ENCODE data around the gene ZNF778. TPM values are rescaled to one million over a fixed set of nuclear protein-coding genes. Genes with fewer than 3 reads are reported as not detected.
"Not testable (repeated sequence)": the region's sequence is repeated elsewhere in the genome, so short reads cannot be mapped to it uniquely, and the experiment has no call there.

Gene ZNF778
- polyA plus RNA-seq, 1 donor: 6.2 TPM

DNA sequence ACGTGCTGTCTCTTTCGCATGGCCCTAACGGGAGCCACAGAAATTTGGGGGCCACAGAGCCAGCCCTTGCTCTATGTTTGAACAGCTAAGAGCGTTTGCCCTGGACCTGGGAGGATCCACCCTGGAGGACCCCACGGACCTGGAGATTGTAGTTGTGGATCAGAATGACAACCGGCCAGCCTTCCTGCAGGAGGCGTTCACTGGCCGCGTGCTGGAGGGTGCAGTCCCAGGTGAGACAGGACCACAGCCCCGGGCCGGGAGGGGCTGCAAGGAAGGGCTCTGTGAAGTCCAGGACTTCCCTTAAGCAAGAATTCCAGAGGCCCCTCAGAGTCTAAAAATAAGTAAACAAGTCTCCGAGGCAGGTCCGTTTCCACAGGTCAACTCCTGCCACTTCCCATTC is 34.0 kb upstream of the ZNF778 start:
- DNase-seq: no peak

DNA sequence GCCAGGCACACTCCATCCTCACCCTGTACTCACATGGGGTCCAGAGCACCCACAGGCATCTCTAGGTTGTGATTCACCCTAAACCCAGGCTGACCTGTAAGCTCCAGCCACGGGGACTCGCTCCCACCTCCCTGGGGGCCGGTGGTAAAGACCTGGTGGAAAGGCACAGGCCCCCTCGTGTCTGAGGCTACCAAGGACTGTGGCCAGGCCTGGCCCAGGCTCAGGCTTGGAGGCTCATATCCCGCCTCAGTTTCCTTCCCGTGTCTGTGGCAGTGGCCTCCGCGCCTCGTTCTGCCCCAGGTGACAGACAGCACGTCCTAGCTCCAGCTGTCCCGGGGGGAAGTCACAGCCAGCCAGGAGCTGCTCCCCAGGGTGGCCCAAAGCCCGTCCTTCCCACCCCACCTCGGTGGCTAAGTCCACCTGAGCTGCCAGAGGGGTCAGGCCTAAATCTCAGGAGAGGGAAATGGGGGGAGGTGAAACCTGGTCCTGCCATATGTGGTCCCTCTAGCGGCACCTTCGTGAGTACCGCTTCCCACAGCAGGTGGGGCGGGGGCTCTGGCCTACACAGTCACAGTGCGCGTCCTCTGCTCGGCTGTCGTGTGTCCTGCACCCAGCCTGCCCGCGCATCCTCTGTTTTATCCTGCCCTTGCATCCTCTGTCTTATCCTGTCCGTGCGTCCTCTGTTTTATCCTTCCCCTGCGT is 33.4 kb upstream of the ZNF778 start:
- DNase-seq: no peak

DNA sequence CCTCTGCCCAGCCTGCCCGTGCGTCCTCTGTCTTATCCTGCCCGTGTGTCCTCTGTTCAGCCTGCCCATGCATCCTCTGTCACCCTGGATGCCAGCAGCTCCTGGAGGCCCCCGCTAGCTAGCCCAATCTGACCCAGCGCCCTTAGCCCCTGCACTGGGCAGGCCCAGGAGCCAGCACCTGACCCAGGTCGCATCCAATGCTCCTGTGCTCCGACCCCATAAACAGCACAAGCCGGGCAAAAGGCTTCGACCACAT is 32.9 kb upstream of the ZNF778 start:
- DNase-seq: no peak

DNA sequence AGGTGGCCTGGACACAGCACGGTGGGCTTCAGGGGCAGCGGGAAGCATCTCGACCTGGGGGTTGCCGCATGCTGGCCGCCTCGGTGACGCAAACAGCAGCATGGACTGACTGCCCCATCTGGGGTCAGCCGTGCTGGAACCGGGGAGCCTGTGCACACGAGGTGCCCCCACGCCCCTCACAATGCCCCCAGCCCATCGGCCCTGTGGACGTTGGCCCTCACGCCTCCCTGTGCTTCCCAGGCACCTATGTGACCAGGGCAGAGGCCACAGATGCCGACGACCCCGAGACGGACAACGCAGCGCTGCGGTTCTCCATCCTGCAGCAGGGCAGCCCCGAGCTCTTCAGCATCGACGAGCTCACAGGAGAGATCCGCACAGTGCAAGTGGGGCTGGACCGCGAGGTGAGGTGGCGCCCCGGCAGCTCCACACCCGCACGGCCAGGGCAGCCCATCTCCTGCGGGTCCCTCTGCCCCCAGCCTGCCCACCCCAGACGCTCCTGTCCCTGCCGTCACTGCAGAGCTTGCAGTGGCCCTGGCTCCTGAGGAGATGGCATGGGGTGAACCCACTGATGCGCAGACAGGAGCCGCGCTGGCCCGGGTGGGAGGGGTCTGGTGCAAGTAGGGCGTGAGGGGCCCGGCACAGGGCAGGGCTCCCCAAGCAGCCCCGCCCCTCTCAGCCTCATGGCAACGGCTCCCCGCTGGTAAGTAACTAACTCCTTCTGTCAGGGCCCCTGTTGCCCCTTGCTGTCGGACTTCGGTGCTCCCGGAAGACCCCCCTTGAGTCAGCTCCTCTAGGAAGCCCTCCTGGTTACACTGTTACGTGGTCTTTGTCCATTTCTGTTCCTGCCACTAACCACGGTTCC is 32.3 kb upstream of the ZNF778 start:
- no peak for DNase-seq

DNA sequence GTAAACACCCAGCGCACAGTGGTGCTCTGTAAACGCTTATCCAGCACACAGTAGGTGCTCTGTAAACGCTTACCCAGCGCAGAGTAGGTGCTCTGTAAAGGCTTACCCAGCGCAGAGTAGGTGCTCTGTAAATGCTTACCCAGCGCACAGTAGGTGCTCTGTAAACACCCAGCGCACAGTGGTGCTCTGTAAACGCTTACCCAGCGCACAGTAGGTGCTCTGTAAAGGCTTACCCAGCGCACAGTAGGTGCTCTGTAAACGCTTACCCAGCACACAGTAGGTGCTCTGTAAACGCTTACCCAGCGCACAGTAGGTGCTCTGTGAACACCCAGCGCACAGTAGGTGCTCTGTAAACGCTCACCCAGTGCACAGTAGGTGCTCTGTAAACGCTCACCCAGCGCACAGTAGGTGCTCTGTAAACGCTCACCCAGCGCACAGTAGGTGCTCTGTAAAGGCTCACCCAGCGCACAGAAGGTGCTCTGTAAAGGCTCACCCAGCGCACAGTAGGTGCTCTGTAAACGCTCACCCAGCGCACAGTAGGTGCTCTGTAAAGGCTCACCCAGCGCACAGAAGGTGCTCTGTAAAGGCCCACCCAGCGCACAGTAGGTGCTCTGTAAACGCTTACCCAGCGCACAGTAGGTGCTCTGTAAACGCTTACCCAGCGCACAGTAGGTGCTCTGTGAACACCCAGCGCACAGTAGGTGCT is 31.5 kb upstream of the ZNF778 start:
- DNase-seq: not testable (repeated sequence)

DNA sequence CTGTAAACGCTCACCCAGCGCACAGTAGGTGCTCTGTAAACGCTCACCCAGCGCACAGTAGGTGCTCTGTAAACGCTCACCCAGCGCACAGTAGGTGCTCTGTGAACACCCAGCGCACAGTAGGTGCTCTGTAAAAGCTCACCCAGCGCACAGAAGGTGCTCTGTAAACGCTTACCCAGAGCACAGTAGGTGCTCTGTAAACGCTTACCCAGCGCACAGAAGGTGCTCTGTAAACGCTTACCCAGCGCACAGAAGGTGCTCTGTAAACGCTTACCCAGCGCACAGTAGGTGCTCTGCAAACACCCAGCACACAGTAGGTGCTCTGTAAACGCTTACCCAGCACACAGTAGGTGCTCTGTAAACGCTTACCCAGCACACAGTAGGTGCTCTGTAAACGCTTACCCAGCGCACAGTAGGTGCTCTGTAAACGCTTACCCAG is 30.9 kb upstream of the ZNF778 start:
- DNase-seq: not testable (repeated sequence)

DNA sequence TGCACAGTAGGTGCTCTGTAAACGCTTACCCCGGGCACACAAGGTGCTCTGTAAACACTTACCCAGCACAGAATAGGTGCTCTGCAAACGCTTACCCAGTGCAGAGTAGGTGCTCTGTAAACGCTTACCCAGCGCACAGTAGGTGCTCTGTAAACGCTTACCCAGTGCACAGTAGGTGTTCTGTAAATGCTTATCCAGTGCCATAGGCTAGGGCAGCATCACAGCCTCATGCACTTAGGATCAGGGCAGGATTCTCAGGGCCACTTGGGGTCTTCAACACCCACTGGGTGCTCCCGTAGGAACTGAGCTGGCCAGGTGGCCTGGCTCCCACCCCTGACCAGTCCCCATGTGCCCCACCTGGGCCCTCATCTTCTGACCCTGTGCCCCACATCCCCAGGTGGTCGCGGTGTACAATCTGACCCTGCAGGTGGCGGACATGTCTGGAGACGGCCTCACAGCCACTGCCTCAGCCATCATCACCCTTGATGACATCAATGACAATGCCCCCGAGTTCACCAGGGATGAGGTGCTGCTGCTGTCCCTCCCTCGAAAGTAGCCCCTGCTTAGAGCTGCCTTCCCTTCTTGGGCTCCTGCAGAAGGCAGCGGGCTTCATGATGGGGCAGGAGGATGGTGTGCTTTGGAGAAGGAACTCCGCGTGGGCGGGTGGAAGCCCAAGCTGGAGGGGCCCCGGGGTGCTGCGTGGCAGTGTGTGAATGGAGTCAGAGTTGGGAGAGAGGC is 30.3 kb upstream of the ZNF778 start:
- no peak for DNase-seq

DNA sequence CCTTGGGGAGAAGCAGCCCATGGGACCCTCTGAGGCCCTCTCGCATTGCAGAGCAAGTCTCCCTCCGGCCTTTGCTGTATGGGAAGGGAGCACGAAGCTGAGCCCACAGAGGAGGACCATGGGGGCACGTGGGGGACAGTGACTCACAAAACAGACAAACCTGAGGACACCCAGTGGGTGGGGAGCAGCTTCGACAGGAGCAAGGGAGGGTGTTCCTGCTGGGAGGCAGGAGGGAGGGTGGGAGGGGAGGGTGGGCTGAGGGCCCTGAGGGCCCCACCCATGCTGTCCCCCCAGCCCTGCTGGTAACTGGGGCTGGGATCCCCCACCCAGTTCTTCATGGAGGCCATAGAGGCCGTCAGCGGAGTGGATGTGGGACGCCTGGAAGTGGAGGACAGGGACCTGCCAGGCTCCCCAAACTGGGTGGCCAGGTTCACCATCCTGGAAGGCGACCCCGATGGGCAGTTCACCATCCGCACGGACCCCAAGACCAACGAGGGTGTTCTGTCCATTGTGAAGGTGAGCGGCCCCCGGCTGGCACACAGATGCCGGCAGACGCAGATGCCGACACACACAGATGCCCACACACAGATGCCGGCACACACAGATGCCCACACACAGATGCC is 29.6 kb upstream of the ZNF778 start:
- no peak for DNase-seq

DNA sequence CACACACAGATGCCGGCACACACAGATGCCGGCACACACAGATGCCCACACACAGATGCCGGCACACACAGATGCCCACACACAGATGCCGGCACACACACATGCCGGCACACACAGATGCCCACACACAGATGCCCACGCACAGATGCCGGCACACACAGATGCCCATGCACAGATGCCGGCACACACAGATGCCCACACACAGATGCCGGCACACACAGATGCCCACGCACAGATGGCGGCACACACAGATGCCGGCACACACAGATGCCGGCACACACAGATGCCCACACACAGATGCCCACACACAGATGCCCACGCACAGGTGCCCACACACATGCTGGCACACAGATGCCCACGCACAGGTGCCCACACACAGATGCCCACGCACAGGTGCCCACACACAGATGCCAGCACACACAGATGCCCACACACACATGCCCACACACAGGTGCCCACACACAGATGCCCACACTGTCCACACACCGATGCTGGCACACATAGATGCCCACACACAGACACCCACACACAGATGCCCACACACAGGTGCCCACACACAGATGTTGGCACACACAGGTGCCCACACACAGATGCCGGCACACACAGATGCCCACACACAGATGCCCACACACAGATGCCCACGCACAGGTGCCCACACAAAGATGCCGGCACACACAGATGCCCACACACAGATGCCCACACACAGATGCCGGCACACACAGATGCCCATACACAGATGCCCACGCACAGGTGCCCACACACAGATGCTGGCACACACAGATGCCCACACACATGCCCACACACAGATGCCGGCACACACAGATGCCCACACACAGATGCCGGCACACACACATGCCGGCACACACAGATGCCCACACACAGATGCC is 28.8 kb upstream of the ZNF778 start:
- DNase-seq: not testable (repeated sequence)

DNA sequence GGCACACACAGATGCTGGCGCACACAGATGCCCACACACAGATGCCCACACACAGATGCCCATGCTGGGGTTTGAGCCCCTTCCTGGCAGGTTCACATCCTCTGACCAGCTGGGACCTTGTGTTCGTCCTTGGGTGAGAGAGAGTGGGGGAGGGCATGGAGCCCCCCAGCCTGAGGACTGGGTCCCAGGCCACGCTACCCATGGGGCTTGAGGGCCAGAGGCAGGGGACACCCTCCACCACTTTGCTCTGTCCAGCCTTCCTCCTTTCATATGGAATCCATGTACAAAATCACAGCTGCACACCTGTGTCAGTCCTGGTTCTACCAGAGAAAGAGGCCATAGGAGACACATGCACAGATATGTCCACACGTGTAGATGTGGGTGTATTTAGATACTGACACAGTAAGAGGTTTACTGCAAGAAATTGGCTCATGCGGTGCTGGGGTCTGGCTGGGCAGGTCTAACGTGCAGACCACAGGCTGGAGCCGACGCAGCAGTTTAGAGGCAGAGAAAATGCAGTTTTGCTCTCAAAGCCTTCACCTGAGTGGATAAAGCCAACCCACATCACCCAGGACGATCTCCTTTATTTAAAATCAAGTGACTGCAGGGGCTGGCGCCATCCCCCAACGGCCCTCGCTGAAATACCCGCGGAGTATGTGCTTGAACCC is 28.0 kb upstream of the ZNF778 start:
- DNase-seq: no peak

DNA sequence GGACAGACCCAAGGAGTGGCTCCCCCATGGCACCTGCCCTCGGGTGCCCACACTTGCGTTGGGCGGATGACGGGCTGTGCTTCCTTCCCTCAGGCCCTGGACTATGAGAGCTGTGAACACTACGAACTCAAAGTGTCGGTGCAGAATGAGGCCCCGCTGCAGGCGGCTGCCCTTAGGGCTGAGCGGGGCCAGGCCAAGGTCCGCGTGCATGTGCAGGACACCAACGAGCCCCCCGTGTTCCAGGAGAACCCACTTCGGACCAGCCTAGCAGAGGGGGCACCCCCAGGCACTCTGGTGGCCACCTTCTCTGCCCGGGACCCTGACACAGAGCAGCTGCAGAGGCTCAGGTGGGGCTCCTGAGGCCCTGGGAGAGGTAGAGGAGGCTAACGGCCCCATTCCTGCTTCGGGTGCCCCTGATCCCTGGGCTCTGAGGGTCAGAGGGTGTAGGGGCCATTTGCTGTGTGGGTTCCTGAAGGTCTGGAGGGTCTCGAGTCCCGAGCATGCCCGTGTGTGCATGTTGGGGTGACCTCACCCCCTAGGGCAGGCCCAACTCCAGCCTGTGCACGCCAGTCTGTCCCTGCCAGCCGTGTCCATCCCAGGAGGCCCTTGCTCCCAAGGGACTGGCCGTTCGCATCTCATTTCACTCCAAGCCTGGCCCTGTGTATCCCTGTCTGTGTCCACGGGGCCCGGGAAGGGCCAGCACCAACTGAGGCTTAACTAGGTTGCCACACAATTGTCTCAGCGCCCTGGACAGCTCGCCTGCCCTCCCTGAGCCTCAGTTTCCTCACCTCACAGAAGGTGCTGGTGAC is 27.1 kb upstream of the ZNF778 start:
- DNase-seq: no peak

DNA sequence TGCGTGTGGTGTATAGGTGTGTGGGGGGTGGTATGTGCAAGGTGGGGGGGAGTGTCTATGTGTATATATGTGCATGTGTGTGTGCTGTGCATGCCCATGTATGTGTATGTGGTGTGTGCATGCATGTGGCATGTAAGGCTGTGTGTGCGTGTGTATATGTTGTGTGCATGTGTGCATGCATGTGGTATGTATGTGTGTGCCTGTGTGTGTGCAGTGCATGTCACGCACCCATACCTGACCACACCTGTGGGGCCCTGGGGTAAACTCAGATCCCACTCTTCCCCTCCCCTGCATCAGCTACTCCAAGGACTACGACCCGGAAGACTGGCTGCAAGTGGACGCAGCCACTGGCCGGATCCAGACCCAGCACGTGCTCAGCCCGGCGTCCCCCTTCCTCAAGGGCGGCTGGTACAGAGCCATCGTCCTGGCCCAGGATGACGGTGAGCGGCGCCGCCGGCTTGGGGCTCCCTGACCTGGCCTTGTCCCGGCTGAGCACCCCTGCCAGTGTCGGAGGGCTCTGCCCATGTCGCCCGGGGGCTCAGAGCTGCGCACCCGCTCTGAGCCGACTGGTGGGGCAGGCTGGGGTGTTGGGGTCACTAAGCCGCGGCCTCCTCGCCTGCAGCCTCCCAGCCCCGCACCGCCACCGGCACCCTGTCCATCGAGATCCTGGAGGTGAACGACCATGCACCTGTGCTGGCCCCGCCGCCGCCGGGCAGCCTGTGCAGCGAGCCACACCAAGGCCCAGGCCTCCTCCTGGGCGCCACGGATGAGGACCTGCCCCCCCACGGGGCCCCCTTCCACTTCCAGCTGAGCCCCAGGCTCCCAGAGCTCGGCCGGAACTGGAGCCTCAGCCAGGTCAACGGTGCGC is 26.2 kb upstream of the ZNF778 start:
- DNase-seq: no peak

DNA sequence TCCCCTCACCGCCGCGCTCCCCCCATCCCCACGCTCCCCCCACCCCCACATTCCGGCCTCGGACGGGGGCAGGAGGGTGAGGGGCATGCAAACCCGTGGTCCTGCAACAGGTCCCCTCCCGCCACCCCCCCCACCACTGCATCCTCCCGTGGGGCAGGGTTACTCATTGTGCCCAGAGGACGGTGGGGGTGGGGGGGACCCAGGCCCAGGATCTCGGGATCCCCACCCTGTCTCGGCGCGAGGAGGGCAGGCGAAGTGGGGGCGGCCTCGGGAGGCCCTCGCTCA is 25.7 kb upstream of the ZNF778 start:
- no peak for DNase-seq

DNA sequence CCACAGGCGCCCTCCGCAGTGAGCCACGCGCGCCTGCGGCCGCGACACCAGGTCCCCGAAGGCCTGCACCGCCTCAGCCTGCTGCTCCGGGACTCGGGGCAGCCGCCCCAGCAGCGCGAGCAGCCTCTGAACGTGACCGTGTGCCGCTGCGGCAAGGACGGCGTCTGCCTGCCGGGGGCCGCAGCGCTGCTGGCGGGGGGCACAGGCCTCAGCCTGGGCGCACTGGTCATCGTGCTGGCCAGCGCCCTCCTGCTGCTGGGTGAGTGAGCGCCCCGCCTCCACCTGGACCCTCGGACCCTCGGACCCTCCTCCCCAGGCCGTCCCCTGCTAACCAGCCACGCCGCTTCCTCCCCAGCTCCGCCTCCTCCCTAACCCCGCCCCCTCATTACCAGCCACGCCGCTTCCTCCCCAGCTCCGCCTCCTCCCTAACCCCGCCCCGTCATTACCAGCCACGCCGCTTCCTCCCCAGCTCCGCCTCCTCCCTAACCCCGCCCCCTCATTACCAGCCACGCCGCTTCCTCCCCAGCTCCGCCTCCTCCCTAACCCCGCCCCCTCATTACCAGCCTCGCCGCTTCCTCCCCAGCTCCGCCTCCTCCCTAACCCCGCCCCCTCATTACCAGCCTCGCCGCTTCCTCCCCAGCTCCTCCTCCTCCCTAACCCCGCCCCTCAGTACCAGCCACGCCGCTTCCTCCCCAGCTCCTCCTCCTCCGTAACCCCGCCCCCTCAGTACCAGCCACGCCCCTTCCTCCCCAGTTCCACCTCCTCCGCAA is 25.1 kb upstream of the ZNF778 start:
- peak; percentile 82 for DNase-seq

DNA sequence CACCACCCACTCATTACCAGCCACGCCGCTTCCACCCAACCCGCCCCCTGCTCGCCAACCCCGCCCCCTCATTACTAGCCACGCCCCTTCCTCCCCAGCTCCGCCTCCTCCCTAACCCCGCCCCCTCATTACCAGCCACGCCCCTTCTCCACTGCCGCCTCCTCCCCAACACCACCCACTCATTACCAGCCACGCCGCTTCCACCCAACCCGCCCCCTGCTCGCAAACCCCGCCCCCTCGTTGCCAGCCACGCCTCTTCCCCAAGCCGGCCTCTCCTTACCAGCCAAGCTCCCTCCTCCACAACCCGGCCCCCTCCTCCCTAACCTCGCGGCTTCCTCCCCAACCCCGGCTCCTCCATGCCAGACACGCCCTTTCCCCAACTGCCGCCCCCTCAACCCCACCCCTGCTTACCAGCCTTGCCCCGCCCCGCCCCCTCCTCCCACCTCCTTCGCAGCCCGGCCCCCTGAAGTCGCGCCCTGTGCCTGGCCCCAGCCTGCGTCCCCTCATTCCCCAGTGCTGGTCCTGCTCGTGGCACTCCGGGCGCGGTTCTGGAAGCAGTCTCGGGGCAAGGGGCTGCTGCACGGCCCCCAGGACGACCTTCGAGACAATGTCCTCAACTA is 24.4 kb upstream of the ZNF778 start:
- peak; percentile 45 for DNase-seq

DNA sequence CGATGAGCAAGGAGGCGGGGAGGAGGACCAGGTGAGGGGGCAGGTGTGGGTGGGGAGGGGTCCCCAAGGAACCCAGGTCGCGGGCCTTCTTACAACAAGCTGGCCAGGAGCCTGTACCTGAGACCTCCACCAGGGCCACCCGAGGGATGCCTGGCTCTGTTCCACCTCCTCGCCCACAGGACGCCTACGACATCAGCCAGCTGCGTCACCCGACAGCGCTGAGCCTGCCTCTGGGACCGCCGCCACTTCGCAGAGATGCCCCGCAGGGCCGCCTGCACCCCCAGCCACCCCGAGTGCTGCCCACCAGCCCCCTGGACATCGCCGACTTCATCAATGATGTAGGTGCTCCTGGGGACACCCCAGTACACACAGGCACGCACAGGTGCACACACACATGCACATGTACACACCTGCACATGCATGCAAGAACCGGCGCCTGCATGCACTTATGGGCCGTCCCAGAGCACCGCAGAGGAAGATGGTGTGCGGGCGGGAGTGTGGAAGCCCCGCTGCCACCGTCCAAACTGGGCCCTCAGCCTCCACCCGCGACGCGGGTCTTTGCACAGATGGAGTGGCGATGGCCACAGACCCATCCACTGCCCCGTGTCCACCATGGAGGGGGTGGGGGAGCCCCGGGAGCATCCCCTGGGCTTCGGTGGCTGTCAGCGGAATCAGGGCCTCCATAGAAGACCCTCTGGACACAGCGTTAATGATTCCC is 23.8 kb upstream of the ZNF778 start:
- no peak for DNase-seq
